HuH-7.5 (cell line): ENCODE results near the gene TTLL4.

Experiments used
- DNase-seq: peaks from one replicate; pipeline ENCODE4 v3.0.0; 2011; ENCODE audit warnings: low spot score

Gene TTLL4

DNA sequence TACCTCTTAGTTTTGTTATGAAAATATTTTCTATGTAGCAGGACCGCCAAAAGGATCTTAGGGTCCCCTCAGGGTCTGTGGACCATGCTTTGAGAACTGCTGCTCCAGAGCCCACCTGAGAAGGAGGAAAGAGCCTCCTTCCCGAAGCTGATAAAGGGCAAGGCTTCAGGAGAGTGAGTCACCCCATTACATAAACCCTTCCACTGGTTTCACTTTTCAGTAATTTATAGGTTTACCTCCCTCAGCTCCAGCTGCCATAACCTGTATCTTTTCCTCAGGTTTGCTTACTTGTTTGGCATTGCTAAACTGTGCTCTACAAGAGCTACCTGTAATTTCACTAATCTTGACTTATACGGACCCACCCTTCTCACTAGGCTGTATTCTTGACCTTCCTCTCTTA lies 6.6 kb downstream of the TTLL4 start:
- DNase-seq = no peak

DNA sequence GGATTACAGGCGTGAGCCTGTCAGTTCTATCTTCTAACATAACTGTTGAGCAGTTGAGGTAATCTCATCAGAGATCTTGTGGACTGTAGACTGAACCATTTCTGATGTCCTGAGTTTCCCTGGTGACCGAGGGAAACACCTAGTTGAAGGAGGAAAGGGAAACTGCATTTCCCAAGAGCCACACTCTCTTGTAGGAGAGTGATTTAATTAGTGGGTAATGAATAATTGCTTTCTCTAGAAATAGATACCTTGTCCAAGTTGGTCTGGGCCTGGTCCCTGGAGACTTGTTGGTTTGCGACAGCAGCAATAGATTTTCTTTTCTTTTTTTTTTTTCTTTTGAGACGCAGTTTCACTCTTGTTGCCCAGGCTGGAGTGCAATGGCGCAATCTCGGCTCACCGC lies 7.4 kb downstream of the TTLL4 start:
- no peak for DNase-seq

DNA sequence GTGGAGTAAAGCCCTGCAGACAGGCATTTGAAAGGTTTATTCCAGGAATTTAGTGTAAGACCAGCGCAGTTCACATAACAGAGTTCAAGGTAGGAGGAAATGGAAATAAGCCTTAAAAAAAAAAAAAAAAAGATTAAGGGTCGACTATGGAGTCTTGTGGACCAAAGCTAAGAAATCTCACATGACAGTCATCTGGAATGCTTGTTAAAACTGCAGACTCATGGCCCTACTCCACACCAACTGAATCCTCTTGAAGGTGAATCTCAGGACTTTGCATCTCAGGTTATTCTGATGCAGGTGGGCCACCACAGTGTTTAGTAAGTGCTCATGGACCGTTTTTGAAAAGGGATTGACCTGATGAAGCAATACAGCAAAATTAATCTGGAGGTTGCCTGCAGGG lies 8.8 kb downstream of the TTLL4 start:
- DNase-seq = no peak

DNA sequence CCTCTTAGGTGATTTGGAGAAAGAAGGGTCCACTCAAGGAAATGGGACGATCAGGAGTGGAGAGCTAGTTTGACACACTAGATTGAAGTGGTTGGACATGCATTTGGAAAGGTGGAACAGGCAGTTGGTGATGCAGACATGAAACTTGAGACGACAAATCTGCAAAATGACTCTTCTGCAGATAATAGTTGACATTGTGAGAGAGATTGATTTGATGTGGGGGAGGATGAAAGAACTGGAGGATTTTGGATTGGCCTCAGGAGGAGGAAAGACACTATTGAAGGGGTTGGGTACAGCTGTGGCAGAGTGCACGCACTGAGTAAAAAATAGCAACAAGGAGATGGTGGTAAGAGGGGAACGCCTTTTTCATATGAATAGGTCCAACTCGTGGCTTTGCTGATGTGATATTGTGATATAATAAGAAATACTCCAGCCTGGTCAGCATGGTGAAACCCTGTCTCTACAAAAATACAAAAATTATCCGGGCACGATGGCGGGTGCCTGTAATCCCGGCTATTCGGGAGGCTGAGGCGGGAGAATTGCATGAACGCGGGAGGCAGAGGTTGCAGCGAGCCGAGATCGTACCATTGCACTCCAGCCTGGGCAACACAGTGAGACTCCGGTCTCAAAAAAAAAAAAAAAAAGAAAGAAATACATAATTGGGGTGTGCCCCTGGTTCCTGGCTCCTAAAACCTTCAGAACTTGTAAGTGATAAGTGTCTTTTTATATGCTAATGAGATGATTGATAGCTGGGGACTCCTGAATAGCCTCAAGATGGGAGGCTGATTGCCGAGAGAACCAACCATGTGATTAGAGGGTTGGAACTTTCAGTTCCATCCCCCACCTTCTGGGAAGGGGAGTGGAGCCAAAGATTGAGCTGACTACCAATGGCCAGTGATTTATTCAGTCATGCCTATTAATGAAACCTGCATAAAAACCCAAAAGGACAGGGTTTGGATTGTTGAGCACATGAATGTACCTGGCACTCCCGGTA lies 9.7 kb downstream of the TTLL4 start:
- no peak for DNase-seq

DNA sequence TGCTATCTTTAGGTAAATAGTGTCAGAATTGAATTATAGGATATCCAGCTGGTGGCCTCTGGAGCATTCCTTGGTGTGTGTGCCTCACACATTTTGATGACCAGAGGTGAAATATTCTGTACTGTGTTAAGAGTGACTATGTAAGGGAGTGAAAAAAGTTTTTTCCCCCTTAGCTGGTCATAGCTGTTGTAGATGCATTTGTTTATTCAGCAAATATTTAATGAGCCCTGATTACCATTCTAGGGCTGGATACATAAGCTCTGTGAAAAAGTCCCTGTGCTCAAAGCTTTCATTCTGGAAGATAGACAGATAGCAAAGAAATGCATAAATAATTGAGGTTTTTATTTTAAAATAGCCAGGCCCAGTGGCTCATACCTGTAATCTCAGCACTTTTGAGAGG lies 10.9 kb downstream of the TTLL4 start:
- no peak for DNase-seq

DNA sequence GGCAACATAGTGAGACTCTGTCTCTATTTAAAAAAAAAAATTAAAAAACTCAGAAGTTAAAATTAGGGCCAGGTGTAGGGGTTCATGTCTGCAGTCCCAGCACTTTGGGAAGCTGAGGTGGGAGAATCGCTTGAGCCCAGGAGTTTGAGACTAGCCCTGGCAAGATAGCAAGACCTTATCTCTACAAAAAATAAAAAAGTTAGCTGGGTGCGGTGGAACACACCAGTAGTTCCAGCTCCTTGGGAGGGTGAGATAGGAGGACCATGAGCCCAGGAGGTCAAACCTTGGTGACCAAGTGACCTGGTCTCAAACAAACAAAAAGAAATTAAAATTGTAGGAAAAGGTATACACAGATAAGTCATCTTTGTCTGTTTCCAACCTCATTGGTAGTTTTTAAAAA lies 11.3 kb downstream of the TTLL4 start:
- no peak for DNase-seq

DNA sequence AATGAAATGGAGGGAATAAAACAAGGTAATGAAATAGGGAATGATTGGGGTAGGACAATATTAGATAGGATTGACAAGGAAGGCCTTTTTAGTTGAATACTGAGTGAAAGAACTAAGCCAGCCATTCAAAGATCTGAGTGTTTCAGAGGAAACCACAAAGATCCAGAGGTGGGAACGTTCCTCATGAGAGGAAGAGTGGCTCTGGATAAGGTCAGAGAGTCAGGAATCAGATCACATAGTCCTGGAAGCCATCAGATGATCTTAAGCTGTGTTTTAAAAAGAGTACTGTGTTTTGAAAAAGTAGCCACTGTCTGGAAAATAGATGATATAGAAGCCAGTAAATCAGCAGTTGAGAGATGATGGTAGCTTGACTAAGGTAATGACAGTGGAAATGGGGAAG lies 11.8 kb downstream of the TTLL4 start:
- DNase-seq = no peak

DNA sequence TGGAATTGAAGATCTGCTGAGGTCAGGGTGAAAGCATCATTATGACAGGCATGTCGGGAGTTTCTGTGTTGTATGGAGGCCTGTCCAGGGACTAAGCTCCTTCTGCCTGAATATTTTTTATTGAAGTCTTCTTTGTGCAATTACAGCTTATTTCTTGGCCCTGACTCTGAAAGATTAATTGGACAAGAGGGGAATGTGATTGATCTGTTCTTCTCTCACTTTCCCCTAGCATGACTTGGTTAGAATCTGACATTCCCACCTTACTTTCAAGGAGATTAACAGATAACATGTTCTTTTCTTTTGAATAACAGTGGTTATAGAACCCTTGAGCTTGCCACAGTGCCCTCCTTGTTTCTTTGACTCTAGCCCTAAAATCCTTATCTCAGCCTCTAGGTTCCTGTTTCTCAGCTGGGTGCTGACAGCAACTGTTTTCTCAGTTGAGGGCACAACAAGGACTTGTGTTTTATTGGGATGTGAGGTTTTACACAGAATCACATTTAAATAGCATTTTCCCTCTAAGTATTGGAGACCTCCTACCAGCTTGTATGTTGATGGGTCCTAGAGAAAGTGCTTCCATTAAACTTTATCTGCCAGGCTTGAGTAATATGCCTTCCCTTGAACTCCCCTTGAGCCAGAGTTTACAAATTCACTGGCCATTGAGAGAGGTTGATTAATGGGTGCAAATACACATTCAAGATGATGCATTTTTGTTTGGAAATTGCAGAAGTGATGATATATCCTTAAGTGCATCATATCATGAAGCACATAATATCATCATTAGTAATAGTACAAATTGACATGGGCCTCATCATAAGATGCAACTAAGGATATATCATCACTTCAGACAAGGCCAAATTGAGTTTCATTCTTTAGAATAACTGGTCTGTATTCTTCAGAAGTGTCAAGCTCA lies 12.5 kb downstream of the TTLL4 start:
- no peak for DNase-seq

DNA sequence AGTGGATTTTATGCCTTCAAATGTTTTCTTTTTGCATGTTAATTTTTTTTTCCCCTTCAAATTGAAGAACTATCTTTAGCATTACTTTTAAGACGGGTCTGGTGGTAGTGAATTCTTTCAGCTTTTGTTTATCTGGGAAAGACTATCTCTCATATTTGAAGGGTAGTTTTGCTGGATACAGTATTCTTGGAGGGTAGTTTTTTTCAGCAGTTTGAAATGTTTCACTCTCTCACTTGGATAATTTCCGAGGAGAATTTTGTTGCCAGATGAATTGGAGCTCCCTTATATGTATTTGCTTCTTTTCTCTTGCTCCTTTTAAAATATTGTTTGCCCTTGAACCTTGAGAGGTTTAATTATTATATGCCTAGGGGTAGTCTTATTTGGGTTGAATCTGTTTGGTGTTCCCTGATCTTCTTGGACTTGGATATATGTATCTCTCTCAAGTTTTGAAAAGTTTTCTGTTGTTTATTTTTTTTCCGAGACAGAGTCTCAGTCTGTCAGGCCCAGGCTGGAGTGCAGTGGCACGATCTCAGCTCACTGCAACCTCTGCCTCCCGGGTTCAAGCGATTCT lies 15.5 kb downstream of the TTLL4 start:
- DNase-seq = no peak

DNA sequence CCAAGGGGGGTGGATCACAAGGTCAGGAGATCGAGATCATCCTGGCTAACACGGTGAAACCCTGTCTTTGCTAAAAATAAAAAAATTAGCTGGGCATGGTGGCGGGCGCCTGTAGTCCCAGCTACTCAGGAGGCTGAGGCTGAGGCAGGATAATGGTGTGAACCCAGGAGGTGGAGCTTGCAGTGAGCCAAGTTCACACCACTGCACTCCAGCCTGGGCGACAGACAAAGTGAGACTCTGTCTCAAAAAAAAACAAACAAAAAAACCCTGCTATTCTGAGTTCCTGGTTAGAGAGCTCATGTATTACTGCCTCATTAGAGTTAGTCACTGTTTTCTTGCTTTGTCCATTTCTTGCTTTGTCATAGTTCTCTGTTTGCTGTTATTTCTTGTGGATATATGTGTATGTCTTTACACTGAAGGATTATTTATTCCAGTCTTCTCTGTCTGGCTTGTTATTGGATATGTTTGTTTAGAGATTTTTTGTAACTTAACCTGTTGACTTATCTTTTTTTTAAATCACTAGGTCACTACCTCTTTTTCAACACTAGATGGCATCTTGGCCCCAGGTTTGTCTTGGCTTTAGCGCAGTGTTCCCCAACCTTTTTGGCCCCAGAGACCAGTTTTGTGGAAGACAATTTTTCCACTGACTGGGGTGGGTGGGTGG lies 17.0 kb downstream of the TTLL4 start:
- DNase-seq = no peak

DNA sequence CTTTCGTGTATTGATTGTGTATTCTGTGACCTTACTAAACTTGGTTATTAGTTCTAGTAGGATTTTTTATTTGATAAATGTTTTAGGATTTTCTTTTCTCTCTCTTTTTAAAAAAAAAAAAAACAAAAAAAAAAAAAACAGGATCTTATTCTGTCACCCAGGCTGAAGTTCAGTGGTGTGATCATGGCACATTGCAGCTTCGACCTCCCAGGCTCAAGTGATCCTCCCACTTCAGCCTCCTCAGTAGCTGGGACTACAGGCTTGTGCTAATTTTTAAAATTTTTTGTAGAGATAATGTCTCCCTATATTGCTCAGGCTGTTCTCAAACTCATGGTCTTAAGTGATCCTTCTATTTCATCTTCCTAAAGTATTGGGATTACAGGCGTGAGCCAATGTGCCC lies 19.0 kb downstream of the TTLL4 start:
- DNase-seq = no peak

DNA sequence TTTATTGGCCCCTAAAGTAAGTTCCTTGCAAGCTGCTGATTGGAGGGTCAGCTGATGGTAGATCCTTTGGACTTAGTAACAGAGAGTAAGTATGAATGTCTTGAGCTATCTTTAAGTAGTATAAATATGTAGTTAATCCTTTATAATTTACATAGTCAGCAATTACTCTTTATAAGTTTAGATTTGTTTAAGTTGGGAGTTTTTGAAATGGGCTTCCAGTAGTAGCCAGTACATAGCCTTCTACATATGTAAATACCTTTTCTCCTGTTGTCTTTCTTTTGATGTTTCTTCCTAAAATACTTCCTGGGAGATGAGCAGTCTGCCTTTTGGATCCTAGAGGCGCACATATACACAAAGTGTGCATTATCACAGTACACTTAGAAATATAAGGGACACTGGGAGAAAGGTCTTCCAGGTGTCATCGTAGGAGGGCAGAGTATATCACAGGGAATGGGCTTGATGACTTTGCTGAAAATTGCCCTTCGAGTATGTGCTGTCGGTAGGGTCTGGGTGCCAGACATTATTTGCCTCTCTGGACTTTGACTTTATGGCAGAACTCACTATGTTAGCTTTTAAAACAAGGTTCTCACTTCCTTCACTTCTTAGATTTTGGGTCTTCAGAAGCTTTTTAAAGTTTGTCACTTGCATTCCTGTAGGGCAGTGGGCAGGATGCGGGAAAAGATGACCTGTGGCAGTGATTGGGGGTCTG lies 21.6 kb downstream of the TTLL4 start:
- no peak for DNase-seq

DNA sequence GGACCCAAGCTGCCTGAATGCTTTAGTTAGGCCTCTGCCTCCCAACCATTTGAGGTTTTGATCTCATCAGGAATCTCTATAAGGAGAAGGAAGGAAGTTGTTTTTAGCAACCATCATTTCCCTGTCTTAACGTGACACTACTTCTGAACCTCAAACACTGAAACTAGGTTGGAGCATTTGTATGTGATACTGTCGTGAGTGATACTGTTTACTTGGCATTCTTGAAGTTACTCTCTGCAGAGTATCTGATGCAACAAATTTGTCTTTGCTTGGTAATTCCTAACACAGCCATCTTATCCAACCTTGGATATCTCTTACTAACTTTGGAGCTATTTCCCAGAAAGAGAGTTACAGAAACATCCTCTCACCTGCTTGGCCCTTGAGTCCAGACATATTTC lies 22.1 kb downstream of the TTLL4 start:
- DNase-seq = no peak

DNA sequence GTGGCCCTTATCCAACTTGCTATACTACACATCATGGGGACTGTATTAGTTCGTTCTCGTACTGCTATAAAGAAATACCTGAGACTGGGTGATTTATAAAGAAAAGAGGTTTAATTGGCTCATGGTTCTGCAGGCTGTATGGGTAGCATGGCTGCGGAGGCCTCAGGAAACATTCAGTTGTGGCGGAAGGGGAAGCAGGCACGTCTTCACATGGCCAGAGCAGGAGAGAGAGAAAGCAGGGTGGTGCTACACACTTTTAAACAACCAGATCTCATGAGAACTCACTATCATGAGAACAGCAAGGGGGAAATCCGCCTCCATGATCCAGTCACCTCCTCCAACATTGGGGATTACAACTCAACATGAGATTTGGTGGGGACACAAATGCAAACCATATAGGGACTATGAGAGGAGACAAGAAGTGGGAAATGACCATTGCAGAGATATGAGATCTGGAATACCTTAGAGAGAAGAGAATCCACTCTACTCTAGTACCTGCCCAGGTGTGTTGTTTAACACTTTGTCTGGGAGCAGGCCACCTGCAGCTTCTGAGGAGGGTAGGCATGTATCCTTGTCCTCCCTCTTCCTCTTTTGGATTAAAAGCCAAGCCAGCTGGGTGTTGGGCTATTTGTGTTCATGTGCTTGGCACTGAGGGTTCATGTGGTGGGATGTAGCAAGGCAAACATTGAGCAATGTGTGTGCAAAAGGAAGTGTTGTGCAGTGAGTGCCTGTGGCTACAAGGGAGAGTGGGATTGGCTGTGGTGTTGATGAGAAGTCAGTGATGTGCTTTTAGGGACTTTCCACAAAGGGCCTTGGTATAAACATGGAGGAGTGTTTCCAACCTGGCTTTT lies 22.8 kb downstream of the TTLL4 start:
- DNase-seq = no peak

DNA sequence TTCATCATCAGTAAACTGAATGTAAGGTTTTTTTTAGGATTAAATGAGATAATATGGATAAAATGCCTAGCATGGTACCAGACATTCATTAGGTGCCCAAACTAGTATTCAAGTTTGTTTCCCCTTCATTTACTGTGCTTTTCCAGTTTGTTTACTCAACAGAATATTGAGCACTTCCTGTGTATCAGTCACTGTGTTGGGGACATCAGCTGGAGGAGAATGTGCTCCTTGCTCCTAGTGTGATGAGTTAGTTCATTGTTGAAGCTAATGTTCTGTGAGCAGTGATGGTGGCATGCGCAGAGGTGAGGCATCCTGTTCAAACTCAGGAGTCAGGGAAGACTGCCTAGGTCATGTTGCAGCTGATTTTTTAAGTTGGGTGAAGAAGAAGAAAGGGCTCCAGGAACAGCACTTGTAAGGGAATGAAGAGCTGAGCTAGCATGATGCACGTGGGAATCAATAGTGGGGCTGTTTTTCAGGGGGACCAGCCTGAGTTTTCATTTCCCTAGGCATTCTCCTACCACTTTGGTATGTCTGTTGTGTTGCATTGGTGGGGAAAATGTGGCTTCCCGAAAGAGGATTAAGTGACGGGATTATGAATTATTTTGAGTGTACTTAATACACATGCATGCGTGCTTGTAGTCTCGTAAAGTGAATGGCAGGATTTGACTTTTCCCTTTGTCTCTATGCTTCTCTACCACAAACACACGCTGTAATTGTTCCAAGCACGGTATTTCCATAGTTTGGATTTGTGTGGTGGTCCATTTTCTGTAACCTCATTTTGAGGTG lies 23.7 kb downstream of the TTLL4 start:
- DNase-seq = no peak

DNA sequence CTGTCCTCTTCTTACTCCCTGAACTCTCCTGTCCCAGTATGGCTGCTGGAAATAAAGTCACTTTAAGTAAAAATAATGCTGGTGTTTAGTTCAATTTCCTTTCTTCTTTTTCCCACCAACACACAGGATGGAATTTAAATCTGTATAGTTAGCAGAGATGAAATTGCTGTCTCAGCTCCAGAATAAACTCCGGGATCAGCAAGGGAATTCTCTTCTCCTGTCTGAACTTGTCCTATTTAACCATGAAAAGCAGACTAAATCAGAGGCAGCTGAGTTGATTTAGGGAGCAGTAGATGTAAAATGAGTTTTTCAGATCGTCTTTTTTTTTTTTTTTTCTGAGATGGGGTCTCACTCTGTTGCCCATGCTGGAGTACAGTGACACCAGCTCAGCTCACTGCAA lies 25.9 kb downstream of the TTLL4 start:
- no peak for DNase-seq

DNA sequence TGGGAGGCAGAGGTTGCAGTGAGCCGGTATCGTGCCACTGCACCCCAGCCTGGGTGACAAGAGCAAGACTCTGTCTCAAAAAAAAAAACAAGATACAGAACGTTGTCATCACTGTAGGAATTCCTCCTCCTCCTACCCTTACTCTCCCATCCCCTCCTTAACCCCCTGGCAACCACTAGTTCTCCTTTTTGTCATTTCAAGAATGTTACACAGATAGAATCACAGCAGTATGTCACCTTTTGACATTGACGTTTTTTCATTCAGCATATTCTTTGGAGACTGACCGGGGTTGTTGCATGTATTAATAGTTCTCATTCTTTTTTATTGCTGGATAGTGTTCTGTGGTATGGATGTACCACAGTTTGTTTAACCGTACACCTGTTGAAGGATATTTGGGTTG lies 32.4 kb downstream of the TTLL4 start:
- no peak for DNase-seq

DNA sequence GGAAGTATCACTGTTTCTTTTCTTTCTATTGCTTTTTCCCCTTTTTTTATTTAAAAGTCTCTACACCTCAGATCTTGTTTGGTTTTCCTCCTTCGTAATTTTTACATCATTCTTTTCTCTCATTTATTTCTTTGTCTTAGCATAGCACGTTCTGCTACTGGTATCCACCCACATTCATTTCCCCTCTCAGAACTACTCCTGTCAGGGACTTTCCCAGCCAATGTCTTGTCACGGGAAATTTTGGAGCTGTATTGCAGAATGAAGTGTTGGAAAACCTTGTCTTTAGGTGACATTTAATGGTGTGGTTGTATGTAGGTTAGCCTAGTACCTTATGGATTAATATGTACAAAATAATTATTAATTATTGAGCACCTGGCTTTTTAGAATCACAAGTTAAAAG lies 34.0 kb downstream of the TTLL4 start:
- no peak for DNase-seq

DNA sequence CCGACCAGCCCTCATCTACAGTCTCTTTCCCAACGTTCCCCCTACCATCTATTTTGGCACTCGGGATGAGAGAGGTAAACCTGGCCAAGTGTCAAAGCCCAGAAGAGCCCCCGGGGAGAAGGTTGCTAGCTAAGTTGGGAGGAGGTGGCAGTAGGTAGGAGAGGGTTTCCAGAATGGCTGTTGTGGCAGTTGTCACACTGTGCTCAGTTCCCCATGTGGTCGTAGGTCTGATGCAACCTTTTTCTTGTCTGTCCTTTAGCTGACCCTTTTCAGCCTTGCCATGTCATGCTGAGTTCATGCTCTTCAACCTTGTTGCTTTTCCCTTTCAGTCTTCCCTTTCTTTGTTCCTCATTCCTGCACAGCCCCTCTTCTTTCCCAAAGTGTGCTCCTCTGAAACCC lies 34.5 kb downstream of the TTLL4 start:
- DNase-seq = no peak
